Measurements from ENCODE around the gene ERC2.

Gene ERC2

GRCh38 chr3:55859305-55859704, 609.0 kb downstream of the ERC2 start:
- H3K9ac ChIP-seq (ENCODE audit: low read depth, low read length, poor library complexity, severe bottlenecking): no peak overlapping the region
- H2AFZ ChIP-seq (ENCODE audit: low read length): no peak overlapping the region
- H3K4me2 ChIP-seq (ENCODE audit: low read depth, low read length, poor library complexity, severe bottlenecking): no peak overlapping the region
- no peaks in the 10 kb centered on the region for H3K27me3 ChIP-seq (ENCODE audit: insufficient read depth, low read length, poor library complexity, severe bottlenecking)
- no peak overlapping the region for H3K4me3 ChIP-seq (ENCODE audit: low read length, poor library complexity, severe bottlenecking)
- no peaks in the 10 kb centered on the region for H3K9me3 ChIP-seq (ENCODE audit: insufficient read depth, low read depth, low read length)
- H3K9me2 ChIP-seq (replicated peaks; ENCODE audit: low read depth, low read length): no peaks in the 10 kb centered on the region
- H3K4me1 ChIP-seq (ENCODE audit: insufficient read depth, low read length, poor library complexity, severe bottlenecking): no peaks in the 10 kb centered on the region
- H3K79me2 ChIP-seq (ENCODE audit: insufficient read depth, low read length): no peaks in the 10 kb centered on the region
- no peaks in the 10 kb centered on the region for H4K20me1 ChIP-seq (ENCODE audit: insufficient read depth, low read length, poor library complexity, severe bottlenecking)
- no peaks in the 10 kb centered on the region for H3F3A ChIP-seq (ENCODE audit: low read depth)
- no peak for TF ChIP-seq EZH2phosphoT487 (IDR thresholded peaks at IDR 0.05; ENCODE audit: borderline replicate concordance)
- TF ChIP-seq, protein P1, sequence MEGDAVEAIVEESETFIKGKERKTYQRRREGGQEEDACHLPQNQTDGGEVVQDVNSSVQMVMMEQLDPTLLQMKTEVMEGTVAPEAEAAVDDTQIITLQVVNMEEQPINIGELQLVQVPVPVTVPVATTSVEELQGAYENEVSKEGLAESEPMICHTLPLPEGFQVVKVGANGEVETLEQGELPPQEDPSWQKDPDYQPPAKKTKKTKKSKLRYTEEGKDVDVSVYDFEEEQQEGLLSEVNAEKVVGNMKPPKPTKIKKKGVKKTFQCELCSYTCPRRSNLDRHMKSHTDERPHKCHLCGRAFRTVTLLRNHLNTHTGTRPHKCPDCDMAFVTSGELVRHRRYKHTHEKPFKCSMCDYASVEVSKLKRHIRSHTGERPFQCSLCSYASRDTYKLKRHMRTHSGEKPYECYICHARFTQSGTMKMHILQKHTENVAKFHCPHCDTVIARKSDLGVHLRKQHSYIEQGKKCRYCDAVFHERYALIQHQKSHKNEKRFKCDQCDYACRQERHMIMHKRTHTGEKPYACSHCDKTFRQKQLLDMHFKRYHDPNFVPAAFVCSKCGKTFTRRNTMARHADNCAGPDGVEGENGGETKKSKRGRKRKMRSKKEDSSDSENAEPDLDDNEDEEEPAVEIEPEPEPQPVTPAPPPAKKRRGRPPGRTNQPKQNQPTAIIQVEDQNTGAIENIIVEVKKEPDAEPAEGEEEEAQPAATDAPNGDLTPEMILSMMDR (conservative IDR thresholded peaks at IDR 0.05; ENCODE audit: low read length): no peak
- H3K36me3 ChIP-seq (ENCODE audit: insufficient read depth, low read length): no peaks in the 10 kb centered on the region

DNA sequence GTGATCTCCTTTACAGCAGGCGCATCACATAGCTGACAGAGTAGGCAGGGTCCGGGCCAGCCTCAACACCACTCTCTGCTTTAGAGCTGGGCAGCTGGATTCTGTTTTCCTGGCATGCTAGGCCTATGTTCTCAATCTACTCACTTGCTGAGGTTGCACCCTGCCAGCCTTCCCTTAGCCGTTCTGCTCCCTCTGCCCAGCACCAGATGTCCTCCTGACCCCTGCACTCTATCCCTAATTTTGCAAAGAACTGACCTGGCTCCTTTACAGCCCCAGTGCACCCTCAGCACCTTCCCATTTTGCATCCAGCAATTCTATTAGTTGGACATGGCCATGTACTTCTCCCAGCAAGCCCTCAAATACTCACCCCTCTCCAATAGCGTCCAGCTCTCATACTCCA, 609.5 kb downstream of the ERC2 start:
- Histone ChIP-seq H3K4me1 (ENCODE audit: insufficient read depth, low read length, poor library complexity, severe bottlenecking) (no peaks in the 10 kb centered on the region), H3K9ac (ENCODE audit: low read depth, low read length, poor library complexity, severe bottlenecking) (no peak overlapping the region), H3K4me3 (ENCODE audit: low read length, poor library complexity, severe bottlenecking) (no peak overlapping the region), H3K27me3 (ENCODE audit: insufficient read depth, low read length, poor library complexity, severe bottlenecking) (no peaks in the 10 kb centered on the region), H3K9me2 (replicated peaks; ENCODE audit: low read depth, low read length) (no peaks in the 10 kb centered on the region), H3F3A (ENCODE audit: low read depth) (no peaks in the 10 kb centered on the region), H4K20me1 (ENCODE audit: insufficient read depth, low read length, poor library complexity, severe bottlenecking) (no peaks in the 10 kb centered on the region), H3K36me3 (ENCODE audit: insufficient read depth, low read length) (no peaks in the 10 kb centered on the region), H3K4me2 (ENCODE audit: low read depth, low read length, poor library complexity, severe bottlenecking) (no peak overlapping the region), H2AFZ (ENCODE audit: low read length) (no peak overlapping the region), H3K9me3 (ENCODE audit: insufficient read depth, low read depth, low read length) (no peaks in the 10 kb centered on the region), H3K79me2 (ENCODE audit: insufficient read depth, low read length) (no peaks in the 10 kb centered on the region)
- no peak for TF ChIP-seq EZH2phosphoT487 (IDR thresholded peaks at IDR 0.05; ENCODE audit: borderline replicate concordance)
- TF ChIP-seq, protein P1 (conservative IDR thresholded peaks at IDR 0.05; ENCODE audit: low read length): no peak

DNA sequence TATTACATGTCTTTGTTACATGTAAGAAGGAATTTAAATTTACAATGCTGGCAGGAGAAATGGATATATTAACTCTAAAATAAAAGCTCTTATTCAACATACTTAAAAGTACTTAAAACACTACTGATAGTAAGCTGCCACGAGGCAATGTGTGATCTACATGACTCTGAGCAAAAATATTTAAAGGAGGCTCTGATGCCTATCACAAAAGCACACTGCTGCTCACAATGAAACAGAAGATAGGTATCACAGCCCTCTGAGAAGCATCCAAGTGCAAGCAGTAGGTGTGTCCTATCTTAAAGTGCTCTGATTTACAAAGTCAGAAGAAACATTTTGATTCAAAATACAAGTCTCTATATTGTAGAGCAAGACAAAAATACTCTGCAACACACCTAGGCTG, 610.0 kb downstream of the ERC2 start:
- H3K4me2 ChIP-seq (ENCODE audit: low read depth, low read length, poor library complexity, severe bottlenecking): no peak overlapping the region
- H3K9me3 ChIP-seq (ENCODE audit: insufficient read depth, low read depth, low read length): no peaks in the 10 kb centered on the region
- H3K79me2 ChIP-seq (ENCODE audit: insufficient read depth, low read length): no peaks in the 10 kb centered on the region
- H2AFZ ChIP-seq (ENCODE audit: low read length): no peak overlapping the region
- no peaks in the 10 kb centered on the region for H3K9me2 ChIP-seq (replicated peaks; ENCODE audit: low read depth, low read length)
- H3K4me1 ChIP-seq (ENCODE audit: insufficient read depth, low read length, poor library complexity, severe bottlenecking): no peaks in the 10 kb centered on the region
- no peak overlapping the region for H3K9ac ChIP-seq (ENCODE audit: low read depth, low read length, poor library complexity, severe bottlenecking)
- H3K27me3 ChIP-seq (ENCODE audit: insufficient read depth, low read length, poor library complexity, severe bottlenecking): no peaks in the 10 kb centered on the region
- H3F3A ChIP-seq (ENCODE audit: low read depth): no peaks in the 10 kb centered on the region
- TF ChIP-seq, protein P1 (conservative IDR thresholded peaks at IDR 0.05; ENCODE audit: low read length): no peak
- no peak for TF ChIP-seq EZH2phosphoT487 (IDR thresholded peaks at IDR 0.05; ENCODE audit: borderline replicate concordance)
- H3K36me3 ChIP-seq (ENCODE audit: insufficient read depth, low read length): no peaks in the 10 kb centered on the region
- H4K20me1 ChIP-seq (ENCODE audit: insufficient read depth, low read length, poor library complexity, severe bottlenecking): no peaks in the 10 kb centered on the region
- H3K4me3 ChIP-seq (ENCODE audit: low read length, poor library complexity, severe bottlenecking): no peak overlapping the region
